WTC11 (cell line): Measurements from ENCODE around the gene KPNA4. TPM values are rescaled to one million over a fixed set of nuclear protein-coding genes. Genes with fewer than 3 reads are reported as not detected.

ENCODE experiments used
- ATAC-seq: fragments of 200-7000 bp; cut with Tn5 transposase; 2 replicates; pipeline ENCODE4 v1.10.0; 2021; ENCODE audit warnings: mild to moderate bottlenecking, moderate library complexity
- CTCF ChIA-PET: fragments of 300-600 bp; sonication (Branson Sonifier 250); formaldehyde crosslinking; loops from one replicate; lab custom pipeline; 2021; ENCODE audit warnings: antibody characterized with exemption; lab: Charles Lee
- POLR2A ChIA-PET: fragments of 350-600 bp; sonication (Branson Sonifier 250); formaldehyde crosslinking; loops from one replicate; lab custom pipeline; 2021; ENCODE audit warnings: antibody characterized with exemption; lab: Charles Lee
- DNase-seq: peaks from one replicate; pipeline ENCODE4 v3.0.0; 2021; ENCODE audit warnings: low spot score
- H3K27ac Mint-ChIP-seq: 2 replicates; pipeline ENCODE4 v1.8.0; 2021; ENCODE audit warnings: mixed read lengths
- H3K27me3 Mint-ChIP-seq: 2 replicates; pipeline ENCODE4 v1.8.0; 2021; ENCODE audit warnings: low read depth, mild to moderate bottlenecking, moderate library complexity, mixed read lengths
- H3K36me3 Mint-ChIP-seq: 2 replicates; pipeline ENCODE4 v1.8.0; 2021; ENCODE audit warnings: mixed read lengths
- H3K4me1 Mint-ChIP-seq: 2 replicates; pipeline ENCODE4 v1.8.0; 2022; ENCODE audit warnings: mixed read lengths
- H3K4me3 Mint-ChIP-seq: 2 replicates; pipeline ENCODE4 v1.8.0; 2021; ENCODE audit warnings: mild to moderate bottlenecking, moderate library complexity, mixed read lengths
- H3K9me3 Mint-ChIP-seq: 2 replicates; pipeline ENCODE4 v1.8.0; 2021; ENCODE audit warnings: mixed read lengths
- AR ChIP-seq: fragments of 250-450 bp; sonication (Bioruptor Pico); IDR thresholded peaks from 2 replicates; pipeline ENCODE4 v1.9.0; 2021; ENCODE audit warnings: mild to moderate bottlenecking
- E2F4 ChIP-seq: sonication (generic); formaldehyde crosslinking; IDR thresholded peaks from 2 replicates; pipeline ENCODE4 v1.8.1; 2022; ENCODE audit warnings: low read depth, mild to moderate bottlenecking, moderate library complexity, missing genetic modification reagents, borderline replicate concordance
- ELF4 ChIP-seq: sonication (generic); formaldehyde crosslinking; IDR thresholded peaks from 2 replicates; pipeline ENCODE4 v1.8.1; 2022; ENCODE audit warnings: low read depth, mild to moderate bottlenecking, moderate library complexity, missing genetic modification reagents
- FOXP4 ChIP-seq: sonication (generic); formaldehyde crosslinking; IDR thresholded peaks from 2 replicates; pipeline ENCODE4 v1.8.0; 2022; ENCODE audit warnings: mild to moderate bottlenecking, missing genetic modification reagents
- MLX ChIP-seq: sonication (generic); formaldehyde crosslinking; IDR thresholded peaks from 2 replicates; pipeline ENCODE4 v1.8.1; 2023; ENCODE audit warnings: mild to moderate bottlenecking, missing genetic modification reagents, moderate library complexity
- MYBL2 ChIP-seq: sonication (generic); formaldehyde crosslinking; IDR thresholded peaks from 2 replicates; pipeline ENCODE4 v1.8.1; 2023; ENCODE audit warnings: mild to moderate bottlenecking, moderate library complexity, missing genetic modification reagents
- NFATC4 ChIP-seq: fragments of 250-450 bp; sonication (Bioruptor Pico); IDR thresholded peaks from 2 replicates; pipeline ENCODE4 v1.9.0; 2021; ENCODE audit warnings: mild to moderate bottlenecking
- NR2C2 ChIP-seq: sonication (generic); formaldehyde crosslinking; IDR thresholded peaks from 2 replicates; pipeline ENCODE4 v1.8.0; 2022; ENCODE audit warnings: mild to moderate bottlenecking, missing genetic modification reagents
- PRRX2 ChIP-seq: fragments of 250-450 bp; sonication (Bioruptor Pico); IDR thresholded peaks from 2 replicates; pipeline ENCODE4 v1.8.0; 2021; ENCODE audit warnings: mild to moderate bottlenecking
- RELA ChIP-seq: sonication (generic); formaldehyde crosslinking; IDR thresholded peaks from 2 replicates; pipeline ENCODE4 v1.8.1; 2022; ENCODE audit warnings: missing genetic modification reagents, mild to moderate bottlenecking, borderline replicate concordance
- USF1 ChIP-seq: sonication (generic); formaldehyde crosslinking; IDR thresholded peaks from 2 replicates; pipeline ENCODE4 v1.8.0; 2022; ENCODE audit warnings: mild to moderate bottlenecking, missing genetic modification reagents
- ZBTB21 ChIP-seq: sonication (generic); formaldehyde crosslinking; IDR thresholded peaks from 2 replicates; pipeline ENCODE4 v1.8.1; 2023; ENCODE audit warnings: mild to moderate bottlenecking, missing genetic modification reagents, borderline replicate concordance
- ZNF121 ChIP-seq: sonication (generic); formaldehyde crosslinking; IDR thresholded peaks from 2 replicates; pipeline ENCODE4 v1.8.0; 2023; ENCODE audit warnings: missing genetic modification reagents
- ZNF425 ChIP-seq: fragments of 250-450 bp; sonication (Bioruptor Pico); conservative IDR thresholded peaks from 2 replicates; pipeline ENCODE4 v1.9.0; 2021; ENCODE audit warnings: mild to moderate bottlenecking
- total RNA-seq: library from RNA; stranded (reverse); gene quantifications from 3 replicates; pipeline ENCODE4 v1.2.3, GENCODE V29; 2021

KPNA4 gene
- total RNA-seq, 1 experiment from 2014 or later, result 52.2 TPM

GRCh38 chr3:160587105-160587504 lies 21.7 kb upstream of the KPNA4 start (continued):
- TF ChIP-seq ZNF425 (CRISPR knock-in tag) (no peak), PRRX2 (CRISPR knock-in tag) (no peak), FOXP4 (CRISPR knock-in tag) (no peak), USF1 (CRISPR knock-in tag) (no peak), ELF4 (CRISPR knock-in tag) (no peak), E2F4 (CRISPR knock-in tag) (no peak), ZNF121 (CRISPR knock-in tag) (no peak)

- peaks cover 11% of the 10 kb centered on the region for H3K9me3 Mint-ChIP-seq
- H3K4me3 Mint-ChIP-seq, result no peak overlapping the region
- ChIA-PET POLR2A (no interaction called here), CTCF (no interaction called here)
- no peaks in the 10 kb centered on the region for H3K4me1 Mint-ChIP-seq
- TF ChIP-seq NR2C2 (CRISPR knock-in tag), result no peak
- no peak for TF ChIP-seq MYBL2 (CRISPR knock-in tag)
- TF ChIP-seq AR (CRISPR knock-in tag), result no peak
- TF ChIP-seq RELA (CRISPR knock-in tag), result no peak
- no peak for TF ChIP-seq NFATC4 (CRISPR knock-in tag)
- TF ChIP-seq ZBTB21, result no peak
- no peak for TF ChIP-seq ZNF121 (CRISPR knock-in tag)
- no peak for DNase-seq
- ATAC-seq, result no peak
- no peaks in the 10 kb centered on the region; the same call in 1 of the 2 replicates for H3K27me3 Mint-ChIP-seq
- no peaks in the 10 kb centered on the region for H3K36me3 Mint-ChIP-seq
- no peak overlapping the region for H3K27ac Mint-ChIP-seq
Observed at GRCh38 chr3:160586679-160587078, 21.3 kb upstream of the KPNA4 start.

GRCh38 chr3:160583451-160583850 lies 18.1 kb upstream of the KPNA4 start:
- peaks cover 5% of the 10 kb centered on the region; the same call in 1 of the 2 replicates for H3K9me3 Mint-ChIP-seq
- H3K27ac Mint-ChIP-seq, result no peak overlapping the region
- no peaks in the 10 kb centered on the region for H3K36me3 Mint-ChIP-seq
- H3K27me3 Mint-ChIP-seq, result no peaks in the 10 kb centered on the region
- DNase-seq, result no peak
- no peak for TF ChIP-seq MLX
- TF ChIP-seq, all 79 proteins: peak for 0
- ATAC-seq, result no peak
- ChIA-PET POLR2A (no interaction called here), CTCF (no interaction called here)
- Mint-ChIP-seq H3K4me1 (no peaks in the 10 kb centered on the region), H3K4me3 (no peak overlapping the region)
